ENCODE results near the gene GGTLC1. TPM values are rescaled to one million over a fixed set of nuclear protein-coding genes. Genes with fewer than 3 reads are reported as not detected.

Gene GGTLC1
- total and polyA plus RNA-seq, 4 donors = 4.2 to 98.4 (median 17.5) TPM

DNA sequence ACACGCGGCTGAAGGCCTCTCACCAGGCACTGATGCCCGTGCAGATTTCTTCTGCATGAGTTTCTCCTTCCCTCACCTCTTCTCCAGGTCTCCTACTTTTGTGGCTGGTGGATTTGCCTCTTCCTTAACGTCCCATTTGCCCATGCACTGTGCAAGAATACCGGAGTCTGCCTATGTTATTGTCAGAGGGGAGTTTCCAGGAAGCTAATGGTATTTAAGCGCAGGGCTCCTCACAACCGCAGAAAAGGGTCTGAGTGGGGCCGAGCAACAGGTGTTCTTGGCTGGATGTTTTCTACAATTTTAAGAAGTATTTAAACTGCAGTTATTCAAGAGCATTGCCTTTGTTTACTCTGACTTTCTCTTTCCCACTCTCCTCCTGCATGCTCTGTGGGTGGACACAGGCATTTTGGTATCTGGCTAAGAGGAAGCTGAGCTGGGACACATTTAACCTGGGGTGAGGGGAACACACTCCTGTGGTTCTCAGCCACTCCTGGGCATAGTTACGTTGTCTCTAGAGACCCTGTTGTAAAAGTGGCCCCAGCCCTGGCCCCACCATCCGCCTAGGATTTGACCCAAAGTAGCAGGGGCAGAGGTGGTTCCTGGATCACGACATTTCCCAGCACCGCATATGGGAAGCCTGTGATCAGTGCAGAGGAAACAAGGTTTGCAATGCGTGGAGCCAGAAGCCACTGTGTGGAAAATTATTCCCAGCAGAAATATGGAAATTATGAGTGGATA, 34.4 kb downstream of the GGTLC1 start:
- H3K9me3 ChIP-seq (ENCODE audit: control insufficient read depth in 4 of 4, insufficient read depth in 3 of 4, low read length in 3 of 4) = no peaks in the 10 kb centered on the region
- DNase-seq = peak in 2 of 3 donors; percentile 6 to 21
- no peak overlapping the region for H3K27ac ChIP-seq (ENCODE audit: low read depth in 1 of 2, low read length in 1 of 2)
- H3K4me3 ChIP-seq = no peak overlapping the region
- TF ChIP-seq, protein P1, sequence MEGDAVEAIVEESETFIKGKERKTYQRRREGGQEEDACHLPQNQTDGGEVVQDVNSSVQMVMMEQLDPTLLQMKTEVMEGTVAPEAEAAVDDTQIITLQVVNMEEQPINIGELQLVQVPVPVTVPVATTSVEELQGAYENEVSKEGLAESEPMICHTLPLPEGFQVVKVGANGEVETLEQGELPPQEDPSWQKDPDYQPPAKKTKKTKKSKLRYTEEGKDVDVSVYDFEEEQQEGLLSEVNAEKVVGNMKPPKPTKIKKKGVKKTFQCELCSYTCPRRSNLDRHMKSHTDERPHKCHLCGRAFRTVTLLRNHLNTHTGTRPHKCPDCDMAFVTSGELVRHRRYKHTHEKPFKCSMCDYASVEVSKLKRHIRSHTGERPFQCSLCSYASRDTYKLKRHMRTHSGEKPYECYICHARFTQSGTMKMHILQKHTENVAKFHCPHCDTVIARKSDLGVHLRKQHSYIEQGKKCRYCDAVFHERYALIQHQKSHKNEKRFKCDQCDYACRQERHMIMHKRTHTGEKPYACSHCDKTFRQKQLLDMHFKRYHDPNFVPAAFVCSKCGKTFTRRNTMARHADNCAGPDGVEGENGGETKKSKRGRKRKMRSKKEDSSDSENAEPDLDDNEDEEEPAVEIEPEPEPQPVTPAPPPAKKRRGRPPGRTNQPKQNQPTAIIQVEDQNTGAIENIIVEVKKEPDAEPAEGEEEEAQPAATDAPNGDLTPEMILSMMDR (IDR thresholded peaks at IDR 0.05; ENCODE audit: control extremely low read depth, extremely low read depth) = no peak
- H3K9ac ChIP-seq (ENCODE audit: insufficient read depth in 1 of 2, low read length in 2 of 2) = no peak overlapping the region
- H3K27me3 ChIP-seq (ENCODE audit: control insufficient read depth in 3 of 3, insufficient read depth in 3 of 3, low read length in 2 of 3) = no peaks in the 10 kb centered on the region
- ATAC-seq (ENCODE audit: insufficient read depth, low FRiP score) = no peak
- no peaks in the 10 kb centered on the region for H3K36me3 ChIP-seq (ENCODE audit: control insufficient read depth in 4 of 4, insufficient read depth in 4 of 4, low read length in 4 of 4)
- peaks cover 0 to 3% (median 0%) of the 10 kb centered on the region in 5 donors for H3K4me1 ChIP-seq (ENCODE audit: control insufficient read depth in 5 of 5, insufficient read depth in 5 of 5, low read length in 5 of 5)
- WGBS, 2 donors = 50 to 71% methylated on average over 13 of the region's 13 CpGs

DNA sequence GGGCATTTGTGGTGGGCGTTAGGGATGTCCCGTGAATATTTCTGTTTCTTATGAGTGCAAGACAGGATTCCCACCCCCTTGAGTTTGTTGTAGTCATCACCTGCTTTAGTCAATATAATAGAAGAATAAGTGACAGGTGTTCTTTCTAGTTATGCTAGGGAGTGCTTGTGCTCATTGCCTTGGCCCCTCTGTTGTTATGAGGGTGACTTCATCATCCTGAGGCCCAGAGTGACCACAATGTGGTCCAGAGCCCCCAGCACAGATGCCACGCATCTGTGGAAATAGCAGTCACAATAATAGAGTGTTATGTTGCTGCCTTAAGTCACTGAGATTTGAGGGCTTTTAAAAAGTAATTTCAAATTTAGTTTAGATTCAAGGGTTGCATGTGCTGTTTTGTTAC, 42.4 kb downstream of the GGTLC1 start:
- H3K36me3 ChIP-seq (ENCODE audit: control insufficient read depth in 4 of 4, insufficient read depth in 4 of 4, low read length in 4 of 4) = no peaks in the 10 kb centered on the region
- no peaks in the 10 kb centered on the region for H3K27me3 ChIP-seq (ENCODE audit: control insufficient read depth in 3 of 3, insufficient read depth in 3 of 3, low read length in 2 of 3)
- no peaks in the 10 kb centered on the region for H3K9me3 ChIP-seq (ENCODE audit: control insufficient read depth in 4 of 4, insufficient read depth in 3 of 4, low read length in 3 of 4)
- DNase-seq (no peak), ATAC-seq (ENCODE audit: insufficient read depth, low FRiP score) (no peak)
- no peak overlapping the region for H3K27ac ChIP-seq (ENCODE audit: low read depth in 1 of 2, low read length in 1 of 2)
- no peak overlapping the region for H3K4me3 ChIP-seq
- H3K9ac ChIP-seq (ENCODE audit: insufficient read depth in 1 of 2, low read length in 2 of 2) = no peak overlapping the region
- TF ChIP-seq, protein P1 (IDR thresholded peaks at IDR 0.05; ENCODE audit: control extremely low read depth, extremely low read depth) = no peak
- H3K4me1 ChIP-seq (ENCODE audit: control insufficient read depth in 5 of 5, insufficient read depth in 5 of 5, low read length in 5 of 5) = no peaks in the 10 kb centered on the region
- 58 to 61% methylated on average over 3 of the region's 3 CpGs for whole genome bisulfite sequencing, 2 donors

DNA sequence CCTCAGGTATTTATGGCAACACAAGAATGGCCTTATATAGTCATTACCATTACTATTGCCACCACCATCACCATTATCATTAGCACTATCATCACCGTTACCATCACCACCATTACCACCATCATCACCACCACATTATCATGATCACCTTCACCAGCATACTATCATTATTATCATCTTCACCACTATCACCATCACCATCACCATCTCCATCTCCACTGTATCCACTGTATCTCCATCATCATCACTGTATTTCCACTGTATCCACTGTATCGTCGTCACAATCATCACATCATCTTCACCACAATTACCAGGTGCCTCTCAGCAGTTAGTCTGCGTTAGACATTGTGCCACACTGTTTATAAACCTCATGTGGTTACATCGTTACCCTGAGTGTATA, 45.3 kb downstream of the GGTLC1 start:
- H3K27ac ChIP-seq (ENCODE audit: low read depth in 1 of 2, low read length in 1 of 2) = no peak overlapping the region
- TF ChIP-seq, protein P1 (IDR thresholded peaks at IDR 0.05; ENCODE audit: control extremely low read depth, extremely low read depth) = no peak
- H3K27me3 ChIP-seq (ENCODE audit: control insufficient read depth in 3 of 3, insufficient read depth in 3 of 3, low read length in 2 of 3) = no peaks in the 10 kb centered on the region
- H3K36me3 ChIP-seq (ENCODE audit: control insufficient read depth in 4 of 4, insufficient read depth in 4 of 4, low read length in 4 of 4) = no peaks in the 10 kb centered on the region
- no peaks in the 10 kb centered on the region for H3K9me3 ChIP-seq (ENCODE audit: control insufficient read depth in 4 of 4, insufficient read depth in 3 of 4, low read length in 3 of 4)
- WGBS, 2 donors = 90 to 95% methylated on average over 5 of the region's 5 CpGs
- no peak overlapping the region for H3K4me3 ChIP-seq
- H3K9ac ChIP-seq (ENCODE audit: insufficient read depth in 1 of 2, low read length in 2 of 2) = no peak overlapping the region
- H3K4me1 ChIP-seq (ENCODE audit: control insufficient read depth in 5 of 5, insufficient read depth in 5 of 5, low read length in 5 of 5) = no peaks in the 10 kb centered on the region
- ATAC-seq (ENCODE audit: insufficient read depth, low FRiP score) (no peak), DNase-seq (no peak)

DNA sequence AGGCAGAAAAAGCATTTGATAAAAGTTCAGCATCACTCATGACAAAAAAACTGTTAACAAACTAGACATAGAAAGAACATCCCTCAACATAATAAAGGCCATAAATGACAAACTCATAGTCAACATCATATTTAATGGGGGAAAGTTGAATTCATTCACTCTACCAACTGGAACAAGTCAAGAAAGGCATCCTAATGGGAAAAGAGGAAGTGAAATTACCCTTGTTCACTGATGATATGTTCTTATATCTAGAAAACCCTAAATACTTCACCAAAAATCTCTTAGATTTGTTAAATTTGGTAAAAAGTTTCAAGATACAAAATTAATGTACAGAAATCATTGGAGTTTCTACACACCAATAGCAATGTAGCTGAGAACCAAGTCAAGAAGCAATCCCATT, 48.9 kb downstream of the GGTLC1 start:
- Histone ChIP-seq H3K27ac (ENCODE audit: low read depth in 1 of 2, low read length in 1 of 2) (no peak overlapping the region), H3K36me3 (ENCODE audit: control insufficient read depth in 4 of 4, insufficient read depth in 4 of 4, low read length in 4 of 4) (no peaks in the 10 kb centered on the region), H3K9me3 (ENCODE audit: control insufficient read depth in 4 of 4, insufficient read depth in 3 of 4, low read length in 3 of 4) (no peaks in the 10 kb centered on the region), H3K27me3 (ENCODE audit: control insufficient read depth in 3 of 3, insufficient read depth in 3 of 3, low read length in 2 of 3) (no peaks in the 10 kb centered on the region), H3K4me1 (ENCODE audit: control insufficient read depth in 5 of 5, insufficient read depth in 5 of 5, low read length in 5 of 5) (no peaks in the 10 kb centered on the region), H3K4me3 (no peak overlapping the region), H3K9ac (ENCODE audit: insufficient read depth in 1 of 2, low read length in 2 of 2) (no peak overlapping the region)
- DNase-seq (no peak), ATAC-seq (ENCODE audit: insufficient read depth, low FRiP score) (no peak)
- TF ChIP-seq, protein P1 (IDR thresholded peaks at IDR 0.05; ENCODE audit: control extremely low read depth, extremely low read depth) = no peak

Measured in lung (tissue), 12 donors.